Measurements from ENCODE around the gene DGKI. TPM values are rescaled to one million over a fixed set of nuclear protein-coding genes. Genes with fewer than 3 reads are reported as not detected.

Gene DGKI
- total RNA-seq, 1 experiment from 2014 or later, result 0.15 TPM

DNA sequence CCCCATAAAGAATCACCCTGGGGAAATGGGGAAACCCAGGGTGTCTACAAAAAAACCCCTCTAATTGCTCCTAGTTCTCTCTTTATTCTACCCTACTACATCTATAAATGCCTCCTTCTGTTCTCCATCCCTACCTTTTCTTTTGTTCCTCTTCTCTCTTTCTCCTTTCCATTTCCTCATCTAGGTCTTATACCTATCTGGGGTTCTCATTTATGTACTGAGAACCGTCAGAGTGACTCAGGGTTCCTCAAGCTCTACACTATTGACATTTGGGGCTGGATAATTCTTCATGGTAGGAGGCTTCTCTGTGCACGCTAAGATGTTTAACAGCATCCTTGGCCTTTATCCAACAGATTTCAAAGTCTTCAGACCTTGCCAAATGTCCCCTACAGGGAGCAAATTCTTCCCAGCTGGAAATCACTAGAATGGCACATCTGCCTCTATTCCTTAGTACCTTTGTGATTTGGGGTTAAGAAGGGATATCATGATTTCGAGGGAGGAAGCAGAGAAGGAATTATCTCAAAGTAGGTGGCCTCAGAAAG lies 365.9 kb downstream of the DGKI start:
- ATAC-seq (no peak), DNase-seq (ENCODE audit: low read depth, low spot score) (no peak)
- RAD21 ChIA-PET (ENCODE audit: low non-redundant PET in 1 of 2, low total read pairs in 2 of 2, uncharacterized antibody in 2 of 2, unreplicated experiment in 2 of 2), result no interaction called here
- H3K36me3 ChIP-seq (ENCODE audit: control insufficient read depth in 1 of 2, insufficient read depth in 2 of 2, low read length in 2 of 2), result no peaks in the 10 kb centered on the region
- H3K27ac ChIP-seq (ENCODE audit: low read depth, low read length), result no peak overlapping the region
- H3K79me2 ChIP-seq (ENCODE audit: insufficient read depth, low read length), result no peaks in the 10 kb centered on the region
- H3K4me1 ChIP-seq (ENCODE audit: control insufficient read depth in 1 of 2, insufficient read depth in 2 of 2, low read length in 2 of 2), result no peaks in the 10 kb centered on the region
- intact Hi-C loops (cut with micrococcal nuclease), result no loop called here
- CTCF ChIA-PET, result no interaction called here
- H4K20me1 ChIP-seq (ENCODE audit: insufficient read depth), result no peaks in the 10 kb centered on the region
- H3K9me2 ChIP-seq (ENCODE audit: insufficient read depth), result no peaks in the 10 kb centered on the region
- H3K27me3 ChIP-seq (ENCODE audit: insufficient read depth, low read length), result no peaks in the 10 kb centered on the region
- no TSS peak for BruUV-seq (replicated peaks)
- TF ChIP-seq, protein P1, sequence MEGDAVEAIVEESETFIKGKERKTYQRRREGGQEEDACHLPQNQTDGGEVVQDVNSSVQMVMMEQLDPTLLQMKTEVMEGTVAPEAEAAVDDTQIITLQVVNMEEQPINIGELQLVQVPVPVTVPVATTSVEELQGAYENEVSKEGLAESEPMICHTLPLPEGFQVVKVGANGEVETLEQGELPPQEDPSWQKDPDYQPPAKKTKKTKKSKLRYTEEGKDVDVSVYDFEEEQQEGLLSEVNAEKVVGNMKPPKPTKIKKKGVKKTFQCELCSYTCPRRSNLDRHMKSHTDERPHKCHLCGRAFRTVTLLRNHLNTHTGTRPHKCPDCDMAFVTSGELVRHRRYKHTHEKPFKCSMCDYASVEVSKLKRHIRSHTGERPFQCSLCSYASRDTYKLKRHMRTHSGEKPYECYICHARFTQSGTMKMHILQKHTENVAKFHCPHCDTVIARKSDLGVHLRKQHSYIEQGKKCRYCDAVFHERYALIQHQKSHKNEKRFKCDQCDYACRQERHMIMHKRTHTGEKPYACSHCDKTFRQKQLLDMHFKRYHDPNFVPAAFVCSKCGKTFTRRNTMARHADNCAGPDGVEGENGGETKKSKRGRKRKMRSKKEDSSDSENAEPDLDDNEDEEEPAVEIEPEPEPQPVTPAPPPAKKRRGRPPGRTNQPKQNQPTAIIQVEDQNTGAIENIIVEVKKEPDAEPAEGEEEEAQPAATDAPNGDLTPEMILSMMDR (IDR thresholded peaks at IDR 0.05 in 2 of 3, conservative IDR thresholded peaks at IDR 0.05 in 1 of 3; ENCODE audit: borderline replicate concordance in 1 of 3, insufficient read depth in 1 of 3, low read depth in 2 of 3, low read length in 2 of 3), result no peak
- TF ChIP-seq ELF1 (IDR thresholded peaks at IDR 0.05; ENCODE audit: borderline replicate concordance, low read depth) (no peak), ZFX (IDR thresholded peaks at IDR 0.05) (no peak), YY1 (IDR thresholded peaks at IDR 0.05; ENCODE audit: extremely low read depth, insufficient replicate concordance, low read depth, low read length) (no peak), EZH2phosphoT487 (IDR thresholded peaks at IDR 0.05; ENCODE audit: borderline replicate concordance) (no peak), EZH2 (IDR thresholded peaks at IDR 0.05) (no peak), CEBPB (IDR thresholded peaks at IDR 0.05; ENCODE audit: low read depth) (no peak), POLR2AphosphoS5 (IDR thresholded peaks at IDR 0.05; ENCODE audit: low read depth, low read length) (no peak), JUND (IDR thresholded peaks at IDR 0.05) (no peak), ZNF274 (IDR thresholded peaks at IDR 0.05; ENCODE audit: low read depth, low read length) (no peak), EGR1 (IDR thresholded peaks at IDR 0.05; ENCODE audit: low read depth) (no peak), SP1 (IDR thresholded peaks at IDR 0.05; ENCODE audit: low read depth) (no peak), RAD21 (IDR thresholded peaks at IDR 0.05; ENCODE audit: low read depth) (no peak)
- TF ChIP-seq, protein P2, sequence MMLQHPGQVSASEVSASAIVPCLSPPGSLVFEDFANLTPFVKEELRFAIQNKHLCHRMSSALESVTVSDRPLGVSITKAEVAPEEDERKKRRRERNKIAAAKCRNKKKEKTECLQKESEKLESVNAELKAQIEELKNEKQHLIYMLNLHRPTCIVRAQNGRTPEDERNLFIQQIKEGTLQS (IDR thresholded peaks at IDR 0.05), result no peak
- TF ChIP-seq, protein P3, sequence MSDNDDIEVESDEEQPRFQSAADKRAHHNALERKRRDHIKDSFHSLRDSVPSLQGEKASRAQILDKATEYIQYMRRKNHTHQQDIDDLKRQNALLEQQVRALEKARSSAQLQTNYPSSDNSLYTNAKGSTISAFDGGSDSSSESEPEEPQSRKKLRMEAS (IDR thresholded peaks at IDR 0.05), result no peak
- TF ChIP-seq, protein P4, sequence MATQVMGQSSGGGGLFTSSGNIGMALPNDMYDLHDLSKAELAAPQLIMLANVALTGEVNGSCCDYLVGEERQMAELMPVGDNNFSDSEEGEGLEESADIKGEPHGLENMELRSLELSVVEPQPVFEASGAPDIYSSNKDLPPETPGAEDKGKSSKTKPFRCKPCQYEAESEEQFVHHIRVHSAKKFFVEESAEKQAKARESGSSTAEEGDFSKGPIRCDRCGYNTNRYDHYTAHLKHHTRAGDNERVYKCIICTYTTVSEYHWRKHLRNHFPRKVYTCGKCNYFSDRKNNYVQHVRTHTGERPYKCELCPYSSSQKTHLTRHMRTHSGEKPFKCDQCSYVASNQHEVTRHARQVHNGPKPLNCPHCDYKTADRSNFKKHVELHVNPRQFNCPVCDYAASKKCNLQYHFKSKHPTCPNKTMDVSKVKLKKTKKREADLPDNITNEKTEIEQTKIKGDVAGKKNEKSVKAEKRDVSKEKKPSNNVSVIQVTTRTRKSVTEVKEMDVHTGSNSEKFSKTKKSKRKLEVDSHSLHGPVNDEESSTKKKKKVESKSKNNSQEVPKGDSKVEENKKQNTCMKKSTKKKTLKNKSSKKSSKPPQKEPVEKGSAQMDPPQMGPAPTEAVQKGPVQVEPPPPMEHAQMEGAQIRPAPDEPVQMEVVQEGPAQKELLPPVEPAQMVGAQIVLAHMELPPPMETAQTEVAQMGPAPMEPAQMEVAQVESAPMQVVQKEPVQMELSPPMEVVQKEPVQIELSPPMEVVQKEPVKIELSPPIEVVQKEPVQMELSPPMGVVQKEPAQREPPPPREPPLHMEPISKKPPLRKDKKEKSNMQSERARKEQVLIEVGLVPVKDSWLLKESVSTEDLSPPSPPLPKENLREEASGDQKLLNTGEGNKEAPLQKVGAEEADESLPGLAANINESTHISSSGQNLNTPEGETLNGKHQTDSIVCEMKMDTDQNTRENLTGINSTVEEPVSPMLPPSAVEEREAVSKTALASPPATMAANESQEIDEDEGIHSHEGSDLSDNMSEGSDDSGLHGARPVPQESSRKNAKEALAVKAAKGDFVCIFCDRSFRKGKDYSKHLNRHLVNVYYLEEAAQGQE (IDR thresholded peaks at IDR 0.05; ENCODE audit: low read depth), result no peak
- no peak overlapping the region for H2AFZ ChIP-seq (ENCODE audit: low read depth, low read length, poor library complexity, severe bottlenecking)
- no peak overlapping the region for H3K4me3 ChIP-seq (replicated peaks in 1 of 2; ENCODE audit: low read depth in 1 of 2, low read length in 2 of 2)
- POLR2A ChIA-PET, result no interaction called here
- no peak overlapping the region for H3K4me2 ChIP-seq (ENCODE audit: low read length)
- H3K9me3 ChIP-seq (ENCODE audit: control insufficient read depth in 1 of 2, insufficient read depth in 1 of 2, low read depth in 1 of 2, low read length in 2 of 2), result no peaks in the 10 kb centered on the region
- H3K9ac ChIP-seq (ENCODE audit: low read length), result no peak overlapping the region

All from HCT116 (cell line).